ENCODE measurements around the gene GPRC5C.

The GPRC5C gene

GRCh38 chr17:74433421-74434121 is 1.7 kb downstream of the GPRC5C start:
- no peak for DNase-seq (ENCODE audit: low read depth)

DNA sequence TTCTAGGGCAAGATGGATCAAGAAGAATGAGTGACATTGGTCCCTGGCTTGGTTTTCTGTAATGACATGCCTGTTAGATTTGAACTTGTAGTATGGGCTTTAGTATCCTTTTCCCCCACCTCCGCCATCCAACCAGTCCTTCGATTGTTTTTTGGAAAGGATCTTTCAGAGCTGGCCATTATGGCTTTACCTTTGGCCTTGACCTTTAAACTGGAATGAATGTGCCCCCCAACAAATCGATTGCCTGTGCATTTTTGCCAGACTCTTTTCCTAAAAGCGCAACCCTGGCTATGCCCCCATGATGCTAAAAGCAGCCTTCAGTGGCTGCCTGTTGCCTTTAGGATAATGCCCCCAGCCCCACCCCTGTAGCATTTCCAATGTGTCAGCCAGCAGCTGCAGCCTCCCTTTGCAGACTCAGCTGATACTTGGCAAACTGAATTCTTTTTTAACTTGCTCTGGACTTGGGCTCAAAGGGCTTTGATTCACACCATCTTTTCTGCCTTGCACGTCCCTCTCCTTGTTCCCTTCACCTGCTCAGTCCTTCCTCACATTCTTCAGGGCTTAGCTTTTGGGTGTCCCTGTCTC is 4.0 kb downstream of the GPRC5C start:
- DNase-seq (ENCODE audit: low read depth) = no peak

GRCh38 chr17:74437702-74438101 is 5.8 kb downstream of the GPRC5C start:
- DNase-seq (ENCODE audit: low read depth) = no peak

DNA sequence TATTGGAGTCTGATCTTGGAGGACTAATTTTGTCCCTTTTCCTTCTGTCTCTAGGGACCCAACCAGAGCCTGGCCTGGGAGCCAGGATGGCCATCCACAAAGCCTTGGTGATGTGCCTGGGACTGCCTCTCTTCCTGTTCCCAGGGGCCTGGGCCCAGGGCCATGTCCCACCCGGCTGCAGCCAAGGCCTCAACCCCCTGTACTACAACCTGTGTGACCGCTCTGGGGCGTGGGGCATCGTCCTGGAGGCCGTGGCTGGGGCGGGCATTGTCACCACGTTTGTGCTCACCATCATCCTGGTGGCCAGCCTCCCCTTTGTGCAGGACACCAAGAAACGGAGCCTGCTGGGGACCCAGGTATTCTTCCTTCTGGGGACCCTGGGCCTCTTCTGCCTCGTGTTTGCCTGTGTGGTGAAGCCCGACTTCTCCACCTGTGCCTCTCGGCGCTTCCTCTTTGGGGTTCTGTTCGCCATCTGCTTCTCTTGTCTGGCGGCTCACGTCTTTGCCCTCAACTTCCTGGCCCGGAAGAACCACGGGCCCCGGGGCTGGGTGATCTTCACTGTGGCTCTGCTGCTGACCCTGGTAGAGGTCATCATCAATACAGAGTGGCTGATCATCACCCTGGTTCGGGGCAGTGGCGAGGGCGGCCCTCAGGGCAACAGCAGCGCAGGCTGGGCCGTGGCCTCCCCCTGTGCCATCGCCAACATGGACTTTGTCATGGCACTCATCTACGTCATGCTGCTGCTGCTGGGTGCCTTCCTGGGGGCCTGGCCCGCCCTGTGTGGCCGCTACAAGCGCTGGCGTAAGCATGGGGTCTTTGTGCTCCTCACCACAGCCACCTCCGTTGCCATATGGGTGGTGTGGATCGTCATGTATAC is 8.0 kb downstream of the GPRC5C start:
- DNase-seq (ENCODE audit: low read depth) = no peak

DNA sequence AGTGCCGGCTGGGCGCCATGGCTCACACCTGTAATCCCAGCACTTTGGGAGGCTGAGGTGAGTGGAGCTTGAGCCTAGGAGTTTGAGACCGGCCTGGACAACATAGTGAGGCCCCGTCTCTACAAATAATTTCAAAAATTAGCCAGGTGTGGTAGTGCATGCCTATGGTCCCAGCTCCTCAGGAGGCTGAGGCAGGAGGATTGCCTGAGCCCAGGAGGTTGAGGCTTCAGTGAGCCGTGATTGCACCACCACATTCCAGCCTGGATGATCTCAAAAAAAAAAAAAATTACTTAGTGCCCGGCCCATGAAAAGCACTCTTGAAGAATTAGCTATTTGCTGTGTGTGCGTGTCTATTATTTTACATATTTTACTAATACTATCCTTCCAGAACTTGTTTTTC is 9.6 kb downstream of the GPRC5C start:
- DNase-seq (ENCODE audit: low read depth) = no peak

- no peak for DNase-seq (ENCODE audit: low read depth)
Observed at GRCh38 chr17:74442291-74442669, 10.4 kb downstream of the GPRC5C start.

- DNase-seq (ENCODE audit: low read depth) = no peak
Observed at GRCh38 chr17:74442670-74443515, 11.0 kb downstream of the GPRC5C start.

GRCh38 chr17:74443516-74444296 is 11.8 kb downstream of the GPRC5C start:
- no peak for DNase-seq (ENCODE audit: low read depth)

DNA sequence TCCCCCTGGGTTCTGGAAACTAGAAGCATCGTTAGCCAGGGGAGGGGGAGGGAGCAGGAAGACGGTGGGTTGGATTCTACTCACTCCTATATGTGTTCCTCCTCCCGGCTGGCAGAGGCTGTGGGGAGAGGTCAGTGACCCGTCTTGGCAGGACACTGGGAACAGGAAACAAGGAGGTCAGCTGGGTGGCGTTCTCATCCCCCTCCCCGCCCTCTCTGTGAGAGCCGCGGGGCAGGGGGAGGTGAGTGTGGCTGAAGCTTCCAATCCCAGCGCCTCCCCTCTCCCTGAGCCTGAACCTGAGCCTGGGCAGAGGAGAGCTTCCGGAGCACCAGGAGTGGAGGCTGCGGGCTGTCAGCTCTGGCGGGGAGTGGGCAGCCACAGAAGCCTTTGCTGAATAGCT is 12.5 kb downstream of the GPRC5C start:
- DNase-seq (ENCODE audit: low read depth) = no peak

DNA sequence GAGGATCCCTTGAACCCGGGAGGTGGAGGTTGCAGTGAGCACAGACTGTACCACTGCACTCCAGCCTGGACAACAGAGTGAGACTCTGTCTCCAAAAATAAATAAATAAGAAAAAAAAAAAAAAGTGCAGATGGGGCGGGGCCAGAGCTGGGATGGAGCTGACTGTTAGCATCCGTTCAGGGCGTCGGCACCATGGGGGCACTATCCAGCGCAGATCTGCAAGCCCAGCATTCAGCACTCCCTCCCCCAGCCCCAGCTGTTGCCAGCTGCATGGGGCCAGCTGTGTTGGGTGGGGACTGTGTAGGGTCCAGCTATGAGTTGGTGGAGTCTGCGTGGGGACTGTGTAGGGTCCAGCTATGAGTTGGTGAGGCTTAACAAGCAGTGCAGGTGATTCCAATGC is 13.3 kb downstream of the GPRC5C start:
- DNase-seq (ENCODE audit: low read depth) = no peak

DNA sequence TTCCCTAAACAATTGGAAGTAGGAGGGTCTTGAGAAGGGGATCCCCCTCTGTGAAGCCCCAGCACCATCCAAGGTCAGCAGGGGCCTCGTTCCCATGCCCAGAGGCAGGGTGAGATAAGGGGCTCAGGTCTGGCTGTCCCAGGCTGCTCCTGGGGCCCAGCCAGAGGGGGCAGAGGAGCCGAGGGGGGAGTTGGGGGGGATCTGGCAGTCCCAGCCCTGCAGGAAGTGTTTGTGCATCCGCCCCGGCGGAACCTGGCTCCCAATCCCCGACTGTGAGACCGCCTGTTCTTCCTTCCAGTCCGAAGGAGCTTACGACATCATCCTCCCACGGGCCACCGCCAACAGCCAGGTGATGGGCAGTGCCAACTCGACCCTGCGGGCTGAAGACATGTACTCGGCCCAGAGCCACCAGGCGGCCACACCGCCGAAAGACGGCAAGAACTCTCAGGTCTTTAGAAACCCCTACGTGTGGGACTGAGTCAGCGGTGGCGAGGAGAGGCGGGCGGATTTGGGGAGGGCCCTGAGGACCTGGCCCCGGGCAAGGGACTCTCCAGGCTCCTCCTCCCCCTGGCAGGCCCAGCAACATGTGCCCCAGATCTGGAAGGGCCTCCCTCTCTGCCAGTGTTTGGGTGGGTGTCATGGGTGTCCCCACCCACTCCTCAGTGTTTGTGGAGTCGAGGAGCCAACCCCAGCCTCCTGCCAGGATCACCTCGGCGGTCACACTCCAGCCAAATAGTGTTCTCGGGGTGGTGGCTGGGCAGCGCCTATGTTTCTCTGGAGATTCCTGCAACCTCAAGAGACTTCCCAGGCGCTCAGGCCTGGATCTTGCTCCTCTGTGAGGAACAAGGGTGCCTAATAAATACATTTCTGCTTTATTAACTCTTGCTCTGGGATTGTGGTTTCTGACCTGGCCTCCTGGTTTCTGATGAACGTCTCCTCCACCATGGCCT is 14.9 kb downstream of the GPRC5C start:
- no peak for DNase-seq (ENCODE audit: low read depth)

DNA sequence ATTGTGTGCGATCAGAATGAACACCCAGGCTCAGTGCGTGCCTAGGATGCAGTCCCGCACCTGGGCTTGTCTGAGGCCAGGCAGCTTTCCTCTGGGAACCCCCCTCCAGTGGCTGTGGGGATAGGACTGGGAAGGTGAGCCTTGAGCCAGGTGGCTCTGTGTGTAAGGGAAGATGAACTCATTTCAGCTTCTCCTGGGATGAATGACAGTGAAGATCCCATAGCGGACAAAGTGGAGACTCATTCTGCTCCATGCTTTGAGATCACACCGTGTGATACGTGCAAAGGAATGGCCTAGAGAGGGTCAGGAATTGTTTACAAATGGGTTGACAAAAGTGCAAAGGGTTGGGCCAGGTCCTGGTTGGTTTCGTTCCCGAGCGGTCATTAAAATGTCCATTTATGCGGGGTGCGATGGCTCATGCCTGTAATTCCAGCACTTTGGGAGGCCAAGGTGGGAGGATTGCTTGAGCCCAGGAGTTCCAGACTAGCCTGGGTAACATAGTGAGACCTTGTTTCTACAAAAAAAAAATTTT is 15.8 kb downstream of the GPRC5C start:
- no peak for DNase-seq (ENCODE audit: low read depth)

GRCh38 chr17:74448756-74449155 is 16.9 kb downstream of the GPRC5C start:
- no peak for DNase-seq (ENCODE audit: low read depth)

DNA sequence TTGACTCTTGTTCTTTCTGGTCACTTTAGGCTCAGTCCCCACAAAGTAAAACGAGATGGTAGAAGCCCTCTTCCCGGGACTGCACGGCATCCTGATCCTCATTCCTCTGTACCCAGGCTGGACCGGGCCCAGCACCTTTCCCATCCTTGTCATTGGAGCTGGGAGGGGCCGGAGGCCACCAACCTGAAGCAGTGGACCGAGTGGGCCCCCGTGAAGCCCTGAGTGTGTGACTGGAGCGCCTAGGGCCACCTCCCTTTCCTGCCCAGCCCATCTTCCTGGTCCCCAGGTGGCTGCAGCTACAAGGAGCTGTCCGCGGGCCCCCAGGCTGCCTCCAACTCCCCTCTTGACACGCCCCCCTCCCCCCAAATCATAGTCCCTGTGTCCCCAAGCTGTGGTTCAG is 17.4 kb downstream of the GPRC5C start:
- no peak for DNase-seq (ENCODE audit: low read depth)

DNA sequence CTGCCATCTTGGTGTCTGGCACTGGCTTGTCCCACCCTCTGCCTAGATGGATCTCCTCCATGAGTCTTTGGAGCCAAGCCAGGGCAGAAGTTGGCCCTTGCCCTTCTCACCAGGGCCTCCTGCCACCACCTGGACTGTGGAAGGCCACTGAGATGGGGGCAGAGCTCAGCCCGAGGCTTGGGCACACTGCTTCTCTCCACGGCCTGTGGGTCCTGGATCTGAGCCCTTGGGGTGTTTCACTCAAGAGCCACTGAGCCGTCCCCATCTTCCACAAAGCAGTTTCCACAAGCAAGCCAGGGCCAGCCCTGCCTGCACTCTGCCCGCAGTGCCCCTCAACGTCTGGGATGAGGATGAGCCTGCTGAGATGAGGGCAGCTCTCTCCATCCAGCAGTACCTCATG is 17.9 kb downstream of the GPRC5C start:
- no peak for DNase-seq (ENCODE audit: low read depth)

DNA sequence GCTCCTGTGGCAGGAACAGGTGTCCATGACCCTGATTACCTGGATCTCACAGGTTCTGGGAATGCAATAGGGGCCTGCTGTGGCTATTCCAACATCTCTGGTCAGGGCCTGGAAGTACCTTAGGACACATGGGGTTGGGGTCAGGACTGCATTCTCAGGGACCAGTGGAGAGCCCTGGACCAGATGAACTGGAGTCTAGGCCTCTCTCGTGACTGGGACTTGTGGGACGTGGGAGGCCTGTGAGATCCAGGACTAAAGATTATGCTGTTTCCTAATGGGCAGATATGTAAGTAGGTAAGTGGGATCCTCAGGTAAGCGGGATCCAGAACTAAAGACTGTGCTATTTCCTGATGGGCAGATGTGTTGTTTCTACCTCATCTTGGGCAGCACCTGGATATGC is 18.3 kb downstream of the GPRC5C start:
- DNase-seq (ENCODE audit: low read depth) = no peak

DNA sequence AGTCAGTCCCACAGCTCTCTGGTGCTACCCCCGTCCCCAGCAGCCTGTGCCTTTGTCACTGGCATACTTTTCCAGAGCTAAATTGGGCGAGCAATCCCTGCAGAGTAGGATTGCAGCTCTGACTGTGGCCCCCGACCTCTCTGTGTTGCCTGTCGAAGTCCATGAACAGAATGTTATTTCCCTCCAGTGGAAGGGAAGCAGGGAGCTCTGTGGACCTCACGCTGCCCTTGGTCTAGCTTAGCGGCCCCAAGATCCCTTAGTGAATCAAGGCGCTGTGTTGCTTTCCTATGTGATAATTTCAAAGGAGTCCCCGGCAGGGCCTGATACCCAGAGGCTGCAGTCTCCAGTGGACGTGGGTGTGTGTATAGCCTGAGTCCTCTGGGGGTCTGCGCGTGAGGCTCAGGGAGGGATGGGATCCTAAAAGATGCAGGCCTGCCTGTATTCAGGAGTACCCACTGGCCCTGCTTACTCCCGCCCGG is 19.1 kb downstream of the GPRC5C start:
- DNase-seq (ENCODE audit: low read depth) = no peak

DNA sequence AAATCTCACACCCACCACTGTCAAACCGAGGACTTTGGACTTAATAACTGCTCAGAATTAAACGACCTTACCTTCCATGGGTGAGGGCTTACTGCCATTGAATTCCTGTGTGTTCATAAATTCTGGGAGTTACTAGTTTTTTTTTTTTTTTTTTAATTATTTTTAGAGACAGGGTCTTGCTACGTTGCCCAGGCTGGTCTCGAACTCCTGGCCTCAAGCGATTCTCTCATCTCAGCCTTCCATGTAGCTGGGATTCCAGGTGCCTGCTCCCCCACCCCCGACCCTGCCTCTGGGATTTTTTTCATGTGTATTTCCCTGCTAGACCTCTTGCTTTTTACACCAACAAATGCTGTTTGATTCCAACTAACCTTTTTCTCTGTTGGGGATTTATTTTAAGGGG is 19.7 kb downstream of the GPRC5C start:
- no peak for DNase-seq (ENCODE audit: low read depth)

GRCh38 chr17:74452033-74452840 is 20.3 kb downstream of the GPRC5C start:
- no peak for DNase-seq (ENCODE audit: low read depth)

Data from HS-27A (cell line).